ENCODE measurements around the gene MUC2. TPM values are rescaled to one million over a fixed set of nuclear protein-coding genes. Genes with fewer than 3 reads are reported as not detected.

The MUC2 gene
- total and polyA plus RNA-seq, 2 donors (not counting 1 experiment from before 2014, with no cell fraction given) = not detected

DNA sequence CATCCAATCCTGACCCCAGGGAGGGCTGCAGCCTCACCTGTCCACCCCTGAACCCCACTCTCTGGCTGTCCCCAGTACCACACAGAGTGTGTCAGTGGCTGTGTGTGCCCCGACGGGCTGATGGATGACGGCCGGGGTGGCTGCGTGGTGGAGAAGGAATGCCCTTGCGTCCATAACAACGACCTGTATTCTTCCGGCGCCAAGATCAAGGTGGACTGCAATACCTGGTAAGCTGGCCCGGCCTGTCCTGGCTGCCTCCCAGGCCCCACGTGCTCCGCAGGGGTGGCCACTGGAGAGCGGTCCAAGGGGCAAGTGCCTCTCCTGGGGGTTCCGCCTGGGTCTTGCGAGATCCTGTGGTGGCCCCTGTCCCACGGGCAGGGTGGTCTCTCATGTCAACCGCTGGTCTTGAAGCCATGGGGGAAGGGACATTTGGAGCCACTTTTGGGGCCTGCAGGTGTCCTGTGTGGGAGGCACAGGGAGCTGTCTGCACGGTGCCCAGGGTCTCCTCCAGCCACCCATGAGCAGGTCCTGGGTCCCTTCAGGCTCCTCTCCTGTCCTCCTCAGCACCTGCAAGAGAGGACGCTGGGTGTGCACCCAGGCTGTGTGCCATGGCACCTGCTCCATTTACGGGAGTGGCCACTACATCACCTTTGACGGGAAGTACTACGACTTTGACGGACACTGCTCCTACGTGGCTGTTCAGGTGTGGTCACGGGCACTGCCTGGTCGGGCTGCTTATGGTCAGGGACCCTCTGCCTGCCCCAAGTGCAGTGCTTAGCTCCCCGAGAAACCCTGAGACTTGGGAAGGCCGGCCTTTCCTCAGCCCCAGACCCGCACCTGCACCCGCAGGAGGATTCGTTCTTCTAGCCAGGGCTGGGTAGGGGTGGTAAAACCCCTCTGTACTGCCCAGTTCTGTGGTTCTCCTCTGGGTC, 11.8 kb downstream of the MUC2 start:
- WGBS (ENCODE audit: insufficient coverage) = 89% methylated on average over 27 of the region's 31 CpGs
- Histone ChIP-seq H3K9ac (ENCODE audit: low read length) (no peak overlapping the region), H3K9me3 (ENCODE audit: control extremely low read depth in 1 of 3, control insufficient read depth in 2 of 3, insufficient read depth in 1 of 3, low read length in 2 of 3) (peaks cover 0 to 11% (median 0%) of the 10 kb centered on the region in 3 donors), H3K4me3 (ENCODE audit: control extremely low read depth in 1 of 5, extremely low read depth in 1 of 5, insufficient read depth in 1 of 5, low read depth in 2 of 5, low read length in 4 of 5) (no peak overlapping the region), H4K20me1 (ENCODE audit: control insufficient read depth, insufficient read depth, low read length, poor library complexity, severe bottlenecking) (no peaks in the 10 kb centered on the region), H2AFZ (ENCODE audit: insufficient read depth, low read depth, low read length, poor library complexity, severe bottlenecking) (no peak overlapping the region), H3K27ac (ENCODE audit: low read length in 2 of 2) (no peak overlapping the region), H3K27me3 (replicated peaks in 1 of 4; ENCODE audit: control extremely low read depth in 1 of 4, control insufficient read depth in 3 of 4, insufficient read depth in 4 of 4, low read length in 3 of 4) (no peaks in the 10 kb centered on the region), H3K4me1 (ENCODE audit: control insufficient read depth in 2 of 2, insufficient read depth in 2 of 2, low read length in 2 of 2) (no peaks in the 10 kb centered on the region), H3K4me2 (replicated peaks; ENCODE audit: low read depth, low read length, poor library complexity, severe bottlenecking) (no peak overlapping the region), H3K79me2 (ENCODE audit: control insufficient read depth, insufficient read depth, low read length) (no peaks in the 10 kb centered on the region), H3K36me3 (replicated peaks in 1 of 2; ENCODE audit: control extremely low read depth in 1 of 2, control insufficient read depth in 1 of 2, extremely low read depth in 1 of 2, insufficient read depth in 2 of 2, low read length in 1 of 2) (no peaks in the 10 kb centered on the region)
- H3K27me3 Mint-ChIP-seq = no peaks in the 10 kb centered on the region
- no peak for TF ChIP-seq EZH2 (IDR thresholded peaks at IDR 0.05; ENCODE audit: borderline replicate concordance, insufficient read depth, low read depth, low read length, poor library complexity, severe bottlenecking)
- TF ChIP-seq, protein P1, sequence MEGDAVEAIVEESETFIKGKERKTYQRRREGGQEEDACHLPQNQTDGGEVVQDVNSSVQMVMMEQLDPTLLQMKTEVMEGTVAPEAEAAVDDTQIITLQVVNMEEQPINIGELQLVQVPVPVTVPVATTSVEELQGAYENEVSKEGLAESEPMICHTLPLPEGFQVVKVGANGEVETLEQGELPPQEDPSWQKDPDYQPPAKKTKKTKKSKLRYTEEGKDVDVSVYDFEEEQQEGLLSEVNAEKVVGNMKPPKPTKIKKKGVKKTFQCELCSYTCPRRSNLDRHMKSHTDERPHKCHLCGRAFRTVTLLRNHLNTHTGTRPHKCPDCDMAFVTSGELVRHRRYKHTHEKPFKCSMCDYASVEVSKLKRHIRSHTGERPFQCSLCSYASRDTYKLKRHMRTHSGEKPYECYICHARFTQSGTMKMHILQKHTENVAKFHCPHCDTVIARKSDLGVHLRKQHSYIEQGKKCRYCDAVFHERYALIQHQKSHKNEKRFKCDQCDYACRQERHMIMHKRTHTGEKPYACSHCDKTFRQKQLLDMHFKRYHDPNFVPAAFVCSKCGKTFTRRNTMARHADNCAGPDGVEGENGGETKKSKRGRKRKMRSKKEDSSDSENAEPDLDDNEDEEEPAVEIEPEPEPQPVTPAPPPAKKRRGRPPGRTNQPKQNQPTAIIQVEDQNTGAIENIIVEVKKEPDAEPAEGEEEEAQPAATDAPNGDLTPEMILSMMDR (IDR thresholded peaks at IDR 0.05) = no peak
- CTCF ChIA-PET = no interaction called here
- H3K4me1 Mint-ChIP-seq = no peaks in the 10 kb centered on the region
- no peak overlapping the region for H3K4me3 Mint-ChIP-seq
- ATAC-seq (ENCODE audit: low read depth) (no peak), DNase-seq (no peak)
- H3K27ac Mint-ChIP-seq = no peak overlapping the region
- POLR2A ChIA-PET = no interaction called here
- intact Hi-C loops (cut with micrococcal nuclease) = no loop called here
- H3K9me3 Mint-ChIP-seq (ENCODE audit: insufficient read depth) = no peaks in the 10 kb centered on the region

GRCh38 chr11:1087279-1087960, 12.7 kb downstream of the MUC2 start:
- CTCF ChIA-PET = no interaction called here
- ATAC-seq (ENCODE audit: low read depth) = no peak
- no peak overlapping the region for H3K4me2 ChIP-seq (replicated peaks; ENCODE audit: low read depth, low read length, poor library complexity, severe bottlenecking)
- no peak for DNase-seq
- H3K4me1 ChIP-seq (ENCODE audit: control insufficient read depth in 2 of 2, insufficient read depth in 2 of 2, low read length in 2 of 2) = no peaks in the 10 kb centered on the region
- Mint-ChIP-seq H3K9me3 (ENCODE audit: insufficient read depth) (no peaks in the 10 kb centered on the region), H3K4me3 (no peak overlapping the region), H3K27ac (no peak overlapping the region), H3K27me3 (no peaks in the 10 kb centered on the region), H3K4me1 (no peaks in the 10 kb centered on the region)
- intact Hi-C loops (cut with micrococcal nuclease) = no loop called here
- no peaks in the 10 kb centered on the region for H3K27me3 ChIP-seq (replicated peaks in 1 of 4; ENCODE audit: control extremely low read depth in 1 of 4, control insufficient read depth in 3 of 4, insufficient read depth in 4 of 4, low read length in 3 of 4)
- peaks cover 0 to 11% (median 0%) of the 10 kb centered on the region in 3 donors for H3K9me3 ChIP-seq (ENCODE audit: control extremely low read depth in 1 of 3, control insufficient read depth in 2 of 3, insufficient read depth in 1 of 3, low read length in 2 of 3)
- H4K20me1 ChIP-seq (ENCODE audit: control insufficient read depth, insufficient read depth, low read length, poor library complexity, severe bottlenecking) = no peaks in the 10 kb centered on the region
- no peak overlapping the region for H3K4me3 ChIP-seq (ENCODE audit: control extremely low read depth in 1 of 5, extremely low read depth in 1 of 5, insufficient read depth in 1 of 5, low read depth in 2 of 5, low read length in 4 of 5)
- no peaks in the 10 kb centered on the region for H3K36me3 ChIP-seq (replicated peaks in 1 of 2; ENCODE audit: control extremely low read depth in 1 of 2, control insufficient read depth in 1 of 2, extremely low read depth in 1 of 2, insufficient read depth in 2 of 2, low read length in 1 of 2)
- H3K79me2 ChIP-seq (ENCODE audit: control insufficient read depth, insufficient read depth, low read length) = no peaks in the 10 kb centered on the region
- no peak for TF ChIP-seq EZH2 (IDR thresholded peaks at IDR 0.05; ENCODE audit: borderline replicate concordance, insufficient read depth, low read depth, low read length, poor library complexity, severe bottlenecking)
- TF ChIP-seq, protein P1 (IDR thresholded peaks at IDR 0.05) = no peak
- POLR2A ChIA-PET = no interaction called here
- WGBS (ENCODE audit: insufficient coverage) = 95% methylated on average over 17 of the region's 17 CpGs
- H3K27ac ChIP-seq (ENCODE audit: low read length in 2 of 2) = no peak overlapping the region
- no peak overlapping the region for H3K9ac ChIP-seq (ENCODE audit: low read length)
- no peak overlapping the region for H2AFZ ChIP-seq (ENCODE audit: insufficient read depth, low read depth, low read length, poor library complexity, severe bottlenecking)
